ENCODE results near the gene ERGIC1. TPM values are rescaled to one million over a fixed set of nuclear protein-coding genes. Genes with fewer than 3 reads are reported as not detected.

ERGIC1 gene
- total and polyA plus RNA-seq, 2 of the 13 experiments (the other 11 are each of a cell fraction or from before 2014, with no cell fraction given): 78.5 to 184 TPM

GRCh38 chr5:172858511-172858989 lies 24.5 kb downstream of the ERGIC1 start (continued):
- TF ChIP-seq PREB (CRISPR knock-in tag; IDR thresholded peaks at IDR 0.05): no peak
- no peak for TF ChIP-seq ZSCAN29 (CRISPR knock-in tag; conservative IDR thresholded peaks at IDR 0.05)
- no peak for TF ChIP-seq ZNF34 (CRISPR knock-in tag; IDR thresholded peaks at IDR 0.05; ENCODE audit: borderline replicate concordance)
- peak; percentile 55 for TF ChIP-seq ZNF121 (CRISPR knock-in tag; IDR thresholded peaks at IDR 0.05)
- TF ChIP-seq HOMEZ (CRISPR knock-in tag; IDR thresholded peaks at IDR 0.05; ENCODE audit: low read depth): 0 out of 2 replicates have a peak, but pooled peaks have one; percentile 48
- no peak for TF ChIP-seq MAFG (CRISPR knock-in tag; IDR thresholded peaks at IDR 0.05)
- TF ChIP-seq ZNF784 (CRISPR knock-in tag; IDR thresholded peaks at IDR 0.05; ENCODE audit: borderline replicate concordance): no peak
- TF ChIP-seq ZNF468 (CRISPR knock-in tag; IDR thresholded peaks at IDR 0.05): no peak
- TF ChIP-seq ZNF383 (CRISPR knock-in tag; IDR thresholded peaks at IDR 0.05; ENCODE audit: borderline replicate concordance): no peak
- no peak for TF ChIP-seq POGZ (CRISPR knock-in tag; IDR thresholded peaks at IDR 0.05)
- no peak for TF ChIP-seq TRAFD1 (CRISPR knock-in tag; IDR thresholded peaks at IDR 0.05; ENCODE audit: borderline replicate concordance)
- no peak for TF ChIP-seq TCF12 (IDR thresholded peaks at IDR 0.05)
- TF ChIP-seq TCF12 (CRISPR knock-in tag; IDR thresholded peaks at IDR 0.05): no peak
- no peak for TF ChIP-seq DZIP1 (CRISPR knock-in tag; IDR thresholded peaks at IDR 0.05)
- no peak for TF ChIP-seq ZNF614 (CRISPR knock-in tag; IDR thresholded peaks at IDR 0.05; ENCODE audit: borderline replicate concordance)
- peak; percentile 78 for TF ChIP-seq MTA1 (CRISPR knock-in tag; IDR thresholded peaks at IDR 0.05; ENCODE audit: borderline replicate concordance)
- no peak for TF ChIP-seq ZBTB49 (CRISPR knock-in tag; IDR thresholded peaks at IDR 0.05; ENCODE audit: borderline replicate concordance)
- TF ChIP-seq MBNL3 (CRISPR knock-in tag; conservative IDR thresholded peaks at IDR 0.05): no peak
- peak; percentile 38; the same call in 1 of the 2 replicates for TF ChIP-seq ERF (CRISPR knock-in tag; IDR thresholded peaks at IDR 0.05)
- TF ChIP-seq SP1 (IDR thresholded peaks at IDR 0.05): no peak
- TF ChIP-seq SP1 (CRISPR knock-in tag; IDR thresholded peaks at IDR 0.05): no peak; the same call in 1 of the 2 replicates
